ENCODE results near the gene BCL7C. TPM values are rescaled to one million over a fixed set of nuclear protein-coding genes. Genes with fewer than 3 reads are reported as not detected.
A peak's percentile ranks its signal among the peaks of the same experiment; 100 is the strongest.
"Not testable (repeated sequence)": the region's sequence is repeated elsewhere in the genome, so short reads cannot be mapped to it uniquely, and the experiment has no call there.

Gene BCL7C
- polyA plus RNA-seq, 2 of the 4 experiments (the other 2 are of a cell fraction), result 10.8 to 12.9 TPM

DNA sequence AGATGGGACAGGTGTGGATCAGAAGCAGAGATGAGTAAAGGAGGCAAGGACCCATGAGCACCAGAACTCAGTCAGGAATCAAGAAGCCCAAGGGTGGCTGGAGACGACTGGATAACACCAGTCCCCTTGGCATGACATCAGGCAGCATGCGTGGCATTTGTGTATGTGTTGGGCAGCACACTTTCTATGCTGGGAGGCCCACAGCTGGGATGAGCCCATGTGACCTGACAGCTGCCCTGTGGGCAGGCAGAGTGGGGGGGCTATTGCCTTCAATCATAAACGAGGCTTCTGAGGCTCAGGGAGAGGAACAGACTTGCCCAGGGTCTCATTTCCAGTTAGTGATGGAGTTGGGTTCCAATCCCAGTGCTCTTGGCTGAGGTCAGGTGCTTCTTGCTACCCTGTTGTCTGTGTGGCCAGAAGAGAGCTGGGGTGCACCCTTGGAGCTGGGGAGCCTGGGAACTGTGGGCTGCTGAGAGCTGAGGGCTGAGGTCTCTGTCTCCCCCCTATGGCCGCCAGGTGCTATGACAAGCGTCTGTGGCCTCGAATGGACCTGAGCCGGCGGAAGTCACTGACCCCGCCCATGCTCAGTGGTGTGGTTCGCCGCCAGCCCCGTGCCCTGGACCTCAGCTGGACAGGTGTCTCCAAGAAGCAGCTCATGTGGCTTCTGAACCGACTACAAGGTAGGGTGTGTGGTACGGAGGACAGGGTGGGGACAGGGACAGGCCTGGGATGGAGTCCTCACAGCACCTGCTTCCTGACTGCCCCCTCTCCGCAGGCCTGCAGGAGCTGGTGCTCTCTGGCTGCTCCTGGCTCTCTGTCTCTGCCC, 47.9 kb upstream of the BCL7C start (continued):
- TF ChIP-seq, protein P1, sequence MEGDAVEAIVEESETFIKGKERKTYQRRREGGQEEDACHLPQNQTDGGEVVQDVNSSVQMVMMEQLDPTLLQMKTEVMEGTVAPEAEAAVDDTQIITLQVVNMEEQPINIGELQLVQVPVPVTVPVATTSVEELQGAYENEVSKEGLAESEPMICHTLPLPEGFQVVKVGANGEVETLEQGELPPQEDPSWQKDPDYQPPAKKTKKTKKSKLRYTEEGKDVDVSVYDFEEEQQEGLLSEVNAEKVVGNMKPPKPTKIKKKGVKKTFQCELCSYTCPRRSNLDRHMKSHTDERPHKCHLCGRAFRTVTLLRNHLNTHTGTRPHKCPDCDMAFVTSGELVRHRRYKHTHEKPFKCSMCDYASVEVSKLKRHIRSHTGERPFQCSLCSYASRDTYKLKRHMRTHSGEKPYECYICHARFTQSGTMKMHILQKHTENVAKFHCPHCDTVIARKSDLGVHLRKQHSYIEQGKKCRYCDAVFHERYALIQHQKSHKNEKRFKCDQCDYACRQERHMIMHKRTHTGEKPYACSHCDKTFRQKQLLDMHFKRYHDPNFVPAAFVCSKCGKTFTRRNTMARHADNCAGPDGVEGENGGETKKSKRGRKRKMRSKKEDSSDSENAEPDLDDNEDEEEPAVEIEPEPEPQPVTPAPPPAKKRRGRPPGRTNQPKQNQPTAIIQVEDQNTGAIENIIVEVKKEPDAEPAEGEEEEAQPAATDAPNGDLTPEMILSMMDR (IDR thresholded peaks at IDR 0.05), result peak; percentile 75
- TF ChIP-seq SMC3 (IDR thresholded peaks at IDR 0.05), result peak; percentile 55
- TF ChIP-seq, protein P2, sequence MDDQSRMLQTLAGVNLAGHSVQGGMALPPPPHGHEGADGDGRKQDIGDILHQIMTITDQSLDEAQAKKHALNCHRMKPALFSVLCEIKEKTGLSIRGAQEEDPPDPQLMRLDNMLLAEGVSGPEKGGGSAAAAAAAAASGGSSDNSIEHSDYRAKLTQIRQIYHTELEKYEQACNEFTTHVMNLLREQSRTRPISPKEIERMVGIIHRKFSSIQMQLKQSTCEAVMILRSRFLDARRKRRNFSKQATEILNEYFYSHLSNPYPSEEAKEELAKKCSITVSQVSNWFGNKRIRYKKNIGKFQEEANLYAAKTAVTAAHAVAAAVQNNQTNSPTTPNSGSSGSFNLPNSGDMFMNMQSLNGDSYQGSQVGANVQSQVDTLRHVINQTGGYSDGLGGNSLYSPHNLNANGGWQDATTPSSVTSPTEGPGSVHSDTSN (IDR thresholded peaks at IDR 0.05), result no peak

DNA sequence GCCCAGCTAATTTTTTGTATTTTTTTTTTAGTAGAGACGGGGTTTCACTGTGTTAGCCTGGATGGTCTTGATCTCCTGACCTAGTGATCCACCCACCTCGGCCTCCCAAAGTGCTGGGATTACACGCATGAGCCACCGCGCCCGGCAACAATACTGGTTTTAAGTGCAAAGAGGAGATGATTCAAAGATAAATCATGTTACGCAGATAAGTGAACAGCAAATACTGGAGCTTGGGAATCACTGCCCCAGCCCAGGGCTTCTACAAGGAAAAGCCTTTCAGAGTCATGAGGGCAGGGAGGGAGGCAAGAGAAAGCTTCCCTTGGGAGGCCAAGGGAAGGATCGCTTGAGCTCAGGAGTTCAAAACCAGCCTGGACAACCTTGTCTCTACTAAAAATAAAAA, 45.7 kb upstream of the BCL7C start:
- ATAC-seq; DNase-seq (ENCODE audit: low read depth in 1 of 2, low spot score in 1 of 2); H3K4me3 ChIP-seq; H3K9me3 ChIP-seq; H3K4me2 ChIP-seq; FAIRE-seq: not testable (repeated sequence)
- peak overlapping the region in 1 of 2 experiments; percentile 59; a peak in 3 of 6 replicates for H3K27ac ChIP-seq
- CTCF ChIA-PET, result interaction anchor here (0.8 to 9.5 kb wide), 9 partner anchors 9 to 510 kb away, joined by 3 to 134 read pairs (median 4); partner anchors contain the start of genes DCTPP1 and ORAI3
- H3K4me1 ChIP-seq, result peaks cover 19% of the 10 kb centered on the region
- POLR2A ChIA-PET, result interaction anchor here (0.7 to 1.0 kb wide), 2 partner anchors 8 to 37 kb away, joined by 3 read pairs; no protein-coding TSS in a partner anchor
- WGBS (ENCODE audit: missing lambda C conversion rate), result 83% methylated on average over 8 of the region's 8 CpGs

DNA sequence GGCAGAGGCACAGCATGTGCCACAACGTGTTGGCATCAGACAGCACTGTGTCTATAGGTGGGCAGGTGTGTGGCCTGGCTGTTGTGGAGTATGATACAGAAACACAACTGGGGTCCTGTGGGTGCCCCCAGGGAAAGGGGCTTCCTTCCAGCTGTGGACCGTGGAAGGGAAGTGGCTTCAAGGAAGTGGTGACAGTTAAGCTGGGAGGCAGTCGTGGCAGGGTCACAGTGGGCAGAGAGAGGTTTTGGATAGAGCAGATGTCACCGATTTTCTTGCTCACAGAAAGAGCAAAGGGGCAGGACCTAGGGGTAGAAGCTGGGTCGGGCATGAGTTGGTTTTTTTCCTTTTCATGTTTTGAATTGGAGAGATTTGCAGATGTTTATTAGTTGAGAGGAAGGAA, 43.8 kb upstream of the BCL7C start:
- CTCF ChIA-PET, result interaction anchor here (1.2 to 9.5 kb wide), 3 partner anchors 7 to 130 kb away, joined by 4 to 134 read pairs (median 4); no protein-coding TSS in a partner anchor
- ATAC-seq (no peak), DNase-seq (ENCODE audit: low read depth in 1 of 2, low spot score in 1 of 2) (no peak), FAIRE-seq (no peak)
- Histone ChIP-seq H3K9me3 (no peaks in the 10 kb centered on the region), H3K27ac (no peak overlapping the region), H3K4me2 (no peak overlapping the region), H3K4me3 (no peak overlapping the region), H3K4me1 (peaks cover 19% of the 10 kb centered on the region)
- TF ChIP-seq, protein P3, sequence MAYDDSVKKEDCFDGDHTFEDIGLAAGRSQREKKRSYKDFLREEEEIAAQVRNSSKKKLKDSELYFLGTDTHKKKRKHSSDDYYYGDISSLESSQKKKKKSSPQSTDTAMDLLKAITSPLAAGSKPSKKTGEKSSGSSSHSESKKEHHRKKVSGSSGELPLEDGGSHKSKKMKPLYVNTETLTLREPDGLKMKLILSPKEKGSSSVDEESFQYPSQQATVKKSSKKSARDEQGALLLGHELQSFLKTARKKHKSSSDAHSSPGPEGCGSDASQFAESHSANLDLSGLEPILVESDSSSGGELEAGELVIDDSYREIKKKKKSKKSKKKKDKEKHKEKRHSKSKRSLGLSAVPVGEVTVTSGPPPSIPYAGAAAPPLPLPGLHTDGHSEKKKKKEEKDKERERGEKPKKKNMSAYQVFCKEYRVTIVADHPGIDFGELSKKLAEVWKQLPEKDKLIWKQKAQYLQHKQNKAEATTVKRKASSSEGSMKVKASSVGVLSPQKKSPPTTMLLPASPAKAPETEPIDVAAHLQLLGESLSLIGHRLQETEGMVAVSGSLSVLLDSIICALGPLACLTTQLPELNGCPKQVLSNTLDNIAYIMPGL (CRISPR knock-in tag; IDR thresholded peaks at IDR 0.05; ENCODE audit: borderline replicate concordance), result no peak
- no peak for TF ChIP-seq JUNB (IDR thresholded peaks at IDR 0.05)
- no peak for TF ChIP-seq HDAC2 (IDR thresholded peaks at IDR 0.05)
- no peak for TF ChIP-seq ZSCAN20 (CRISPR knock-in tag; IDR thresholded peaks at IDR 0.05)
- TF ChIP-seq, protein P4, sequence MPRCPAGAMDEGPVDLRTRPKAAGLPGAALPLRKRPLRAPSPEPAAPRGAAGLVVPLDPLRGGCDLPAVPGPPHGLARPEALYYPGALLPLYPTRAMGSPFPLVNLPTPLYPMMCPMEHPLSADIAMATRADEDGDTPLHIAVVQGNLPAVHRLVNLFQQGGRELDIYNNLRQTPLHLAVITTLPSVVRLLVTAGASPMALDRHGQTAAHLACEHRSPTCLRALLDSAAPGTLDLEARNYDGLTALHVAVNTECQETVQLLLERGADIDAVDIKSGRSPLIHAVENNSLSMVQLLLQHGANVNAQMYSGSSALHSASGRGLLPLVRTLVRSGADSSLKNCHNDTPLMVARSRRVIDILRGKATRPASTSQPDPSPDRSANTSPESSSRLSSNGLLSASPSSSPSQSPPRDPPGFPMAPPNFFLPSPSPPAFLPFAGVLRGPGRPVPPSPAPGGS (IDR thresholded peaks at IDR 0.05), result no peak
- no peak for TF ChIP-seq SMC3 (IDR thresholded peaks at IDR 0.05)
- no peak for TF ChIP-seq FOXS1 (CRISPR knock-in tag; IDR thresholded peaks at IDR 0.05)
- TF ChIP-seq HOXB5 (CRISPR knock-in tag; IDR thresholded peaks at IDR 0.05), result no peak
- no peak for TF ChIP-seq SREBF2 (IDR thresholded peaks at IDR 0.05)
- TF ChIP-seq, protein P1 (IDR thresholded peaks at IDR 0.05), result no peak
- TF ChIP-seq FOSB (CRISPR knock-in tag; IDR thresholded peaks at IDR 0.05), result no peak
- no peak for TF ChIP-seq RCOR1 (IDR thresholded peaks at IDR 0.05; ENCODE audit: low read depth, low read length)
- no peak for TF ChIP-seq EHF (CRISPR knock-in tag; IDR thresholded peaks at IDR 0.05)
- POLR2A ChIA-PET, result no interaction called here
- 68% methylated on average over 5 of the region's 5 CpGs for WGBS (ENCODE audit: missing lambda C conversion rate)

Data from A549 (cell line).